Endothelial cell of umbilical vein (primary cell): ENCODE measurements around the gene ST6GALNAC3. TPM values are rescaled to one million over a fixed set of nuclear protein-coding genes. Genes with fewer than 3 reads are reported as not detected.

Experiments used
- BruUV-seq: library from RNA; stranded (reverse); fragments of 400-500 nt; replicated peaks from 2 replicates; lab custom pipeline; 2021; lab: Mats Ljungman, UMichigan
- CTCF ChIA-PET: fragments of 300-600, 350-600 bp; sonication (Branson Sonifier 250); formaldehyde crosslinking; loops from one replicate; lab custom pipeline; 2021; ENCODE audit warnings: antibody characterized with exemption, inconsistent platforms; lab: Charles Lee
- POLR2A ChIA-PET: fragments of 300-600, 350-600 bp; sonication (Branson Sonifier 250); formaldehyde crosslinking; loops from one replicate; lab custom pipeline; 2021; ENCODE audit warnings: antibody characterized with exemption, inconsistent platforms; lab: Charles Lee
- DNase-seq: peaks from one replicate; pipeline ENCODE4 v3.0.0-alpha.2; 2011; ENCODE audit warnings: low read depth, low spot score
- FAIRE-seq: peaks from 2 replicates; lab custom pipeline; 2011; peaks lifted over from hg19 to GRCh38; lab: Jason Lieb, UNC
- H2AFZ ChIP-seq: 2 replicates; pipeline ENCODE4 v1.6.0; 2012; ENCODE audit warnings: low read depth, low read length, control low read depth, inconsistent platforms
- H3K27ac ChIP-seq: 2 replicates; pipeline ENCODE4 v1.5.1; 2011; ENCODE audit warnings: low read depth, mild to moderate bottlenecking, control low read depth, low read length, moderate library complexity; ENCODE audit not compliant: insufficient read depth
- H3K27me3 ChIP-seq, 2 experiments: 2 replicates each; pipeline versions ENCODE4 v1.6.0 to v1.6.1; 2011; ENCODE audit warnings: low read length in 2 of 2, mixed read lengths in 1 of 2; ENCODE audit not compliant: control insufficient read depth in 2 of 2, insufficient read depth in 2 of 2
- H3K36me3 ChIP-seq, 2 experiments: 2 replicates in 1 of 2; 3 replicates in 1 of 2; pipeline ENCODE4 v1.5.1; 2011; ENCODE audit warnings: low read length in 2 of 2, mild to moderate bottlenecking in 1 of 2, moderate library complexity in 1 of 2; ENCODE audit not compliant: control insufficient read depth in 2 of 2, insufficient read depth in 2 of 2; ENCODE audit errors: extremely low read depth in 1 of 2
- H3K4me1 ChIP-seq: 3 replicates; pipeline ENCODE4 v1.5.1; 2011; ENCODE audit warnings: mild to moderate bottlenecking, low read length; ENCODE audit not compliant: control insufficient read depth, insufficient read depth; ENCODE audit errors: extremely low read depth
- H3K4me2 ChIP-seq: 2 replicates; pipeline ENCODE4 v1.6.1; 2011; ENCODE audit warnings: low read length, control low read depth, mixed read lengths; ENCODE audit not compliant: insufficient read depth
- H3K4me3 ChIP-seq, 3 experiments: fragments of 200-600 bp in 1 of 3; sonication (generic), shearing (Covaris generic) in 1 of 3; replicated peaks in 1 of 3; 2 replicates each; pipeline ENCODE4 v1.5.1; 2011 to 2016; ENCODE audit warnings: control low read depth in 3 of 3, low read length in 3 of 3, mild to moderate bottlenecking in 2 of 3, inconsistent platforms in 1 of 3, low read depth in 1 of 3, moderate library complexity in 1 of 3; ENCODE audit not compliant: insufficient read depth in 1 of 3
- H3K79me2 ChIP-seq: 2 replicates; pipeline ENCODE4 v1.6.0; 2012; ENCODE audit warnings: low read length, inconsistent platforms; ENCODE audit not compliant: control insufficient read depth, insufficient read depth
- H3K9ac ChIP-seq: replicated peaks from 2 replicates; pipeline ENCODE3; 2011; ENCODE audit warnings: low read length, control low read depth; ENCODE audit not compliant: insufficient read depth; ENCODE audit errors: extremely low read depth
- H3K9me1 ChIP-seq: replicated peaks from 3 replicates; pipeline ENCODE4 v1.6.0; 2011; ENCODE audit warnings: mild to moderate bottlenecking, low read length; ENCODE audit not compliant: control insufficient read depth, insufficient read depth; ENCODE audit errors: extremely low read depth
- H3K9me3 ChIP-seq: replicated peaks from 2 replicates; pipeline ENCODE4 v1.5.1; 2012; ENCODE audit warnings: low read length, inconsistent platforms; ENCODE audit not compliant: control insufficient read depth, insufficient read depth
- H4K20me1 ChIP-seq: replicated peaks from 2 replicates; pipeline ENCODE3; 2011; ENCODE audit warnings: mild to moderate bottlenecking, low read length; ENCODE audit not compliant: control insufficient read depth, insufficient read depth; ENCODE audit errors: extremely low read depth
- EZH2 ChIP-seq: IDR thresholded peaks from 2 replicates; pipeline ENCODE4 v1.6.1; 2012; ENCODE audit warnings: borderline replicate concordance, low read depth, mild to moderate bottlenecking, moderate library complexity, low read length, inconsistent platforms; ENCODE audit not compliant: severe bottlenecking
- FOS ChIP-seq: IDR thresholded peaks from 2 replicates; pipeline ENCODE4 v1.6.1; 2011; ENCODE audit warnings: mild to moderate bottlenecking, low read length, moderate library complexity, borderline replicate concordance; ENCODE audit not compliant: insufficient read depth
- GATA2 ChIP-seq: IDR thresholded peaks from 2 replicates; pipeline ENCODE4 v1.7.0; 2011; ENCODE audit warnings: low read depth, mild to moderate bottlenecking, moderate library complexity, mixed read lengths, low read length; ENCODE audit not compliant: insufficient read length, insufficient read depth
- JUN ChIP-seq: IDR thresholded peaks from 2 replicates; pipeline ENCODE4 v1.6.1; 2011; ENCODE audit warnings: borderline replicate concordance, low read depth; ENCODE audit not compliant: insufficient read length, insufficient read depth
- MYC ChIP-seq: IDR thresholded peaks from one replicate; pipeline ENCODE4 v1.6.1; 2011; ENCODE audit warnings: mild to moderate bottlenecking, low read depth, low read length
- POLR2A ChIP-seq: IDR thresholded peaks from 2 replicates; pipeline ENCODE4 v1.6.1; 2012; ENCODE audit warnings: low read depth, mild to moderate bottlenecking, control low read depth, low read length
- POLR2AphosphoS5 ChIP-seq: IDR thresholded peaks from 2 replicates; pipeline ENCODE4 v1.6.1; 2012; ENCODE audit warnings: low read depth, mild to moderate bottlenecking, control low read depth, low read length, moderate library complexity; ENCODE audit not compliant: insufficient read depth
- dilution Hi-C: fragments of 300-500 bp; cut with MboI; formaldehyde crosslinking; loops from one replicate; pipeline ENCODE4 v1.15.0; 2019; ENCODE audit warnings: low sequenced_read_pairs; ENCODE audit not compliant: extremely low pct_ligation_motif_present
- intact Hi-C: fragments of 100-400 bp; cut with micrococcal nuclease; formaldehyde crosslinking; loops from one replicate; pipeline ENCODE4 v1.10.0; 2022
- polyA plus RNA-seq, 4 experiments: library from polyadenylated mRNA; depleted of rRNA in 3 of 4; stranded (reverse) in 3 of 4; unstranded in 1 of 4; fragments of >200 nt; gene quantifications; 2 replicates each; pipeline versions ENCODE4 v1.2.1 to v1.2.3, GENCODE V29; 2011 to 2012; ENCODE audit warnings: missing spikeins in 1 of 4
- total RNA-seq: library from RNA; stranded (reverse); gene quantifications from 2 replicates; pipeline ENCODE4 v1.2.3, GENCODE V29; 2021
- TF ChIP-seq, protein P1 (sequence below), 2 donors: IDR thresholded peaks; 1 replicate in 1 of 2; 2 replicates in 1 of 2; pipeline ENCODE4 v1.5.1; 2011; ENCODE audit warnings: low read length in 2 of 2, mild to moderate bottlenecking in 2 of 2, moderate library complexity in 2 of 2, control low read depth in 1 of 2, inconsistent platforms in 1 of 2, low read depth in 1 of 2; ENCODE audit not compliant: insufficient read depth in 1 of 2; ENCODE audit errors: extremely low read depth in 1 of 2
- TF ChIP-seq, protein P2 (sequence below): IDR thresholded peaks from 2 replicates; pipeline ENCODE4 v1.6.1; 2011; ENCODE audit not compliant: insufficient read depth, insufficient read length

Gene ST6GALNAC3
- total and polyA plus RNA-seq, 2 donors (not counting 3 experiments of a cell fraction or from before 2014, with no cell fraction given): 7.6 to 48.3 TPM

DNA sequence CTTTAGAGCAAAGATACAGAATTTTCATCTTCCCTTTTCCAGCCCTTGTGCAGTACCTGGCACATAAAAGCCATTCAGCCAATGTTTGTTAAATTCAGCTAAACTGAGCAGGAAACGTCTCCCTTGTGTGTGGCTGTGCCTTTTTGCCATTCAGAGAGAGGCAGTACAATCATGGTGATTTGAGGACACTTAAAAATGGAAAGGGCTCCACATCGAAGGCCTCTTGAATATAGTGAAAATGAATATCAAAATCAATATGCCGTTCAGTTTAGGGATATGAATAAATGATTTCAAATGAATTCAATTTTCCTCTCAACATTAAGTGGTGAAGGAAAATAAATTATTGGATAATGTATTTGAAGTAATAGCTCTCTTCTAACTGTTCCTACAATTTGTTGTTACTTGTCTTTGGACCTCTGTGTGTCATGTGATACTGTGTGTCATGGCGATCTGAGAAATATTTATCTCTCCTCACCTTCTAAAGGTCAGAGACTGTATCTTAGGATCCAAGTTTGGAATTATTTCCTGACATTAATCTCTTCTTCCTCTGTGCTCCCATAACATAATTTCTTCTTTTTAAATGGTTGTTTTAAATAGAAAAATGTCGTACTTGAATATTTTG is 437.1 kb downstream of the ST6GALNAC3 start:
- no peak for DNase-seq
- no TSS peak for BruUV-seq
- no peak for TF ChIP-seq JUN
- POLR2A ChIA-PET: no interaction called here
- CTCF ChIA-PET: no interaction called here
- Histone ChIP-seq H3K9me3 (no peaks in the 10 kb centered on the region), H3K9ac (no peak overlapping the region), H3K27ac (no peak overlapping the region), H3K79me2 (no peaks in the 10 kb centered on the region), H3K4me1 (no peaks in the 10 kb centered on the region), H3K36me3 (no peaks in the 10 kb centered on the region), H3K4me2 (no peak overlapping the region), H4K20me1 (no peaks in the 10 kb centered on the region), H3K27me3 (no peaks in the 10 kb centered on the region), H3K9me1 (no peaks in the 10 kb centered on the region), H3K4me3 (no peak overlapping the region), H2AFZ (no peak overlapping the region)
- dilution Hi-C loops: no loop called here
- intact Hi-C loops: loop anchor here (2.0 kb wide), 1 partner anchor 15 kb away; no protein-coding TSS in a partner anchor
- FAIRE-seq: no peak

DNA sequence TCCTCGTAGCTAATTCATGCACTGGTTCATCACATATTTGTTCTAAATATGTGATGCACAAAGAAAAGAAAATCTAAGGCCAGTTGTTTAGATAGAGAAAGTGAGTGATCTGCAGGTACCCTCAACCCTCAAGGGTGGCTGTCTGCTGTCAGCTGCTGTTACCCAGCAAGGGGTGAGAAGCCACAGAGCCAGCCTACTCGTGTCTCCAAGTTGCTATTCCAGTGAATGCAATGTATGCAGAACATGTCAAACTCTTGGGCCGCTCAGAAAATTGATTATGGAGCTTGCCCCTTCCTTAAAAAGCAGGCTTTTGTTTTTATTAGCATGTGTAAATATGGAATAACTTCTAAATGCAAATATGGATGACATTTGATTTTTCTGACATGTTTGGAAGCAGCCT is 456.4 kb downstream of the ST6GALNAC3 start:
- H3K79me2 ChIP-seq: no peaks in the 10 kb centered on the region
- intact Hi-C loops (no loop called here), dilution Hi-C loops (no loop called here)
- H3K27me3 ChIP-seq: no peaks in the 10 kb centered on the region
- H3K4me1 ChIP-seq: no peaks in the 10 kb centered on the region
- no peak overlapping the region for H2AFZ ChIP-seq
- POLR2A ChIA-PET: no interaction called here
- no peaks in the 10 kb centered on the region for H3K9me3 ChIP-seq
- TF ChIP-seq POLR2A (no peak), FOS (no peak), EZH2 (no peak), GATA2 (no peak), MYC (no peak), JUN (no peak), POLR2AphosphoS5 (no peak)
- TF ChIP-seq, protein P1, sequence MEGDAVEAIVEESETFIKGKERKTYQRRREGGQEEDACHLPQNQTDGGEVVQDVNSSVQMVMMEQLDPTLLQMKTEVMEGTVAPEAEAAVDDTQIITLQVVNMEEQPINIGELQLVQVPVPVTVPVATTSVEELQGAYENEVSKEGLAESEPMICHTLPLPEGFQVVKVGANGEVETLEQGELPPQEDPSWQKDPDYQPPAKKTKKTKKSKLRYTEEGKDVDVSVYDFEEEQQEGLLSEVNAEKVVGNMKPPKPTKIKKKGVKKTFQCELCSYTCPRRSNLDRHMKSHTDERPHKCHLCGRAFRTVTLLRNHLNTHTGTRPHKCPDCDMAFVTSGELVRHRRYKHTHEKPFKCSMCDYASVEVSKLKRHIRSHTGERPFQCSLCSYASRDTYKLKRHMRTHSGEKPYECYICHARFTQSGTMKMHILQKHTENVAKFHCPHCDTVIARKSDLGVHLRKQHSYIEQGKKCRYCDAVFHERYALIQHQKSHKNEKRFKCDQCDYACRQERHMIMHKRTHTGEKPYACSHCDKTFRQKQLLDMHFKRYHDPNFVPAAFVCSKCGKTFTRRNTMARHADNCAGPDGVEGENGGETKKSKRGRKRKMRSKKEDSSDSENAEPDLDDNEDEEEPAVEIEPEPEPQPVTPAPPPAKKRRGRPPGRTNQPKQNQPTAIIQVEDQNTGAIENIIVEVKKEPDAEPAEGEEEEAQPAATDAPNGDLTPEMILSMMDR (IDR thresholded peaks at IDR 0.05; ENCODE audit: extremely low read depth in 1 of 2, insufficient read depth in 1 of 2, low read depth in 1 of 2, low read length in 2 of 2): no peak
- TF ChIP-seq, protein P2, sequence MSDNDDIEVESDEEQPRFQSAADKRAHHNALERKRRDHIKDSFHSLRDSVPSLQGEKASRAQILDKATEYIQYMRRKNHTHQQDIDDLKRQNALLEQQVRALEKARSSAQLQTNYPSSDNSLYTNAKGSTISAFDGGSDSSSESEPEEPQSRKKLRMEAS: no peak
- no peak overlapping the region for H3K27ac ChIP-seq
- no TSS peak for BruUV-seq
- H3K4me2 ChIP-seq: no peak overlapping the region
- H4K20me1 ChIP-seq: no peaks in the 10 kb centered on the region
- H3K9ac ChIP-seq: no peak overlapping the region
- H3K9me1 ChIP-seq: no peaks in the 10 kb centered on the region
- H3K4me3 ChIP-seq: no peak overlapping the region
- DNase-seq: no peak
- CTCF ChIA-PET: no interaction called here
- FAIRE-seq: no peak
- no peaks in the 10 kb centered on the region for H3K36me3 ChIP-seq
